Glutamatergic neuron (in vitro differentiated cells): ENCODE results near the gene ARFGEF3. TPM values are rescaled to one million over a fixed set of nuclear protein-coding genes. Genes with fewer than 3 reads are reported as not detected.
"Not testable (repeated sequence)": the region's sequence is repeated elsewhere in the genome, so short reads cannot be mapped to it uniquely, and the experiment has no call there.

Experiments used
- DNase-seq: peaks from one replicate; pipeline ENCODE4 v3.0.0; 2022
- H3K27ac Mint-ChIP-seq: one replicate; pipeline ENCODE4 v1.8.0; 2020; ENCODE audit warnings: mild to moderate bottlenecking, mixed read lengths, inconsistent platforms; ENCODE audit not compliant: unreplicated experiment
- H3K27me3 Mint-ChIP-seq: one replicate; pipeline ENCODE4 v1.8.0; 2020; ENCODE audit warnings: mild to moderate bottlenecking, moderate library complexity, mixed read lengths, inconsistent platforms; ENCODE audit not compliant: unreplicated experiment
- H3K36me3 Mint-ChIP-seq: one replicate; pipeline ENCODE4 v1.8.0; 2020; ENCODE audit warnings: mild to moderate bottlenecking, mixed read lengths, inconsistent platforms; ENCODE audit not compliant: unreplicated experiment
- H3K4me1 Mint-ChIP-seq: one replicate; pipeline ENCODE4 v1.8.0; 2020; ENCODE audit warnings: mild to moderate bottlenecking, low read depth, mixed read lengths, inconsistent platforms; ENCODE audit not compliant: unreplicated experiment
- H3K4me3 Mint-ChIP-seq: one replicate; pipeline ENCODE4 v1.8.0; 2020; ENCODE audit warnings: mild to moderate bottlenecking, mixed read lengths, inconsistent platforms; ENCODE audit not compliant: unreplicated experiment
- H3K9me3 Mint-ChIP-seq: one replicate; pipeline ENCODE4 v1.8.0; 2020; ENCODE audit warnings: mild to moderate bottlenecking, moderate library complexity, mixed read lengths, inconsistent platforms; ENCODE audit not compliant: unreplicated experiment
- total RNA-seq: library from RNA; stranded (reverse); fragmentation: NEBNext Ultra II Directional; extraction: Animal tissue kit (Norgen Biotek cat#: 25700); gene quantifications from one replicate; pipeline ENCODE4 v1.2.1, GENCODE V29; 2021; ENCODE audit not compliant: unreplicated experiment
- TF ChIP-seq, protein P1 (sequence below): fragments of 200-600 bp; sonication (generic); IDR thresholded peaks from one replicate; pipeline ENCODE4 v1.5.0; 2021; ENCODE audit not compliant: partially characterized antibody, unreplicated experiment

Gene ARFGEF3
- total RNA-seq, 1 donor from 2014 or later: 15.3 TPM

DNA sequence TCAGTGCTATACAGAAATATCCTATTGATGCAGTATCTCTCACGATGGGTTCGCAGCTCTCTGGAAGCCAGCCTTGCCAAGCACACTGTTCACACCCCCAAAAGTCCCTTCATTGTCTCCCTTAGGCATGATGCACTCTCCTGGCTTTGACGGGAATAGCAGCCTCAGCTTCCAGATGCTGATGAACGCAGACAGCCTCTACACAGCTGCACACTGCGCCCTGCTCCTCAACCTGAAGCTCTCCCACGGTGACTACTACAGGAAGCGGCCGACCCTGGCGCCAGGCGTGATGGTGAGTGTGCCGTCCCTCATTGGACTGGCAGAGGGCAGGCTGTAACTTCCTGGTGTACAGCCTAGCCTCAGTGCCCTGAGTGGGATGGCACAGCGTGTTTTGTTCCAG, 116.6 kb downstream of the ARFGEF3 start:
- DNase-seq: no peak
- peaks cover 2% of the 10 kb centered on the region for H3K4me1 Mint-ChIP-seq
- H3K4me3 Mint-ChIP-seq: no peak overlapping the region
- TF ChIP-seq, protein P1, sequence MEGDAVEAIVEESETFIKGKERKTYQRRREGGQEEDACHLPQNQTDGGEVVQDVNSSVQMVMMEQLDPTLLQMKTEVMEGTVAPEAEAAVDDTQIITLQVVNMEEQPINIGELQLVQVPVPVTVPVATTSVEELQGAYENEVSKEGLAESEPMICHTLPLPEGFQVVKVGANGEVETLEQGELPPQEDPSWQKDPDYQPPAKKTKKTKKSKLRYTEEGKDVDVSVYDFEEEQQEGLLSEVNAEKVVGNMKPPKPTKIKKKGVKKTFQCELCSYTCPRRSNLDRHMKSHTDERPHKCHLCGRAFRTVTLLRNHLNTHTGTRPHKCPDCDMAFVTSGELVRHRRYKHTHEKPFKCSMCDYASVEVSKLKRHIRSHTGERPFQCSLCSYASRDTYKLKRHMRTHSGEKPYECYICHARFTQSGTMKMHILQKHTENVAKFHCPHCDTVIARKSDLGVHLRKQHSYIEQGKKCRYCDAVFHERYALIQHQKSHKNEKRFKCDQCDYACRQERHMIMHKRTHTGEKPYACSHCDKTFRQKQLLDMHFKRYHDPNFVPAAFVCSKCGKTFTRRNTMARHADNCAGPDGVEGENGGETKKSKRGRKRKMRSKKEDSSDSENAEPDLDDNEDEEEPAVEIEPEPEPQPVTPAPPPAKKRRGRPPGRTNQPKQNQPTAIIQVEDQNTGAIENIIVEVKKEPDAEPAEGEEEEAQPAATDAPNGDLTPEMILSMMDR: no peak
- H3K36me3 Mint-ChIP-seq: no peaks in the 10 kb centered on the region
- H3K9me3 Mint-ChIP-seq: no peaks in the 10 kb centered on the region
- no peak overlapping the region for H3K27ac Mint-ChIP-seq
- H3K27me3 Mint-ChIP-seq: peaks cover 3% of the 10 kb centered on the region

DNA sequence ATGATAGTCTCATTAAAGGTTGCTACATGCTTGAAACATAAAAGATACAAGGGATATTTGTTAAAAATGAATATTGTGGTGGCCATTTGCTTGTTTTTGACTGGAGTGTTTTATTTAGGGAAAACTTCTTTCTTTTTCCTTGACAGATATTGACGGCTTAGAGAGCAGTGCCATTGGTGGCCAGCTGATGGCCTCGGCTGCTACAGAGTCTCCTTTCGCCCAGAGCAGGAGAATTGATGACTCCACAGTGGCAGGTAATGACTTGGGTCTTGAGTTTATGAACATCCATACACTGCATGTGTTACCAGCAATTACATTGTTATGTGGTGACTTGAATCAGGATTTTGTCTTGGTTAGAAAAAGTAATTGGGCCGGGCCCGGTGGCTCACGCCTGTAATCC, 124.1 kb downstream of the ARFGEF3 start:
- no peaks in the 10 kb centered on the region for H3K36me3 Mint-ChIP-seq
- H3K4me1 Mint-ChIP-seq: no peaks in the 10 kb centered on the region
- TF ChIP-seq, protein P1: no peak
- H3K27me3 Mint-ChIP-seq: peaks cover 3% of the 10 kb centered on the region
- no peak overlapping the region for H3K4me3 Mint-ChIP-seq
- no peak for DNase-seq
- H3K9me3 Mint-ChIP-seq: no peaks in the 10 kb centered on the region
- H3K27ac Mint-ChIP-seq: no peak overlapping the region

DNA sequence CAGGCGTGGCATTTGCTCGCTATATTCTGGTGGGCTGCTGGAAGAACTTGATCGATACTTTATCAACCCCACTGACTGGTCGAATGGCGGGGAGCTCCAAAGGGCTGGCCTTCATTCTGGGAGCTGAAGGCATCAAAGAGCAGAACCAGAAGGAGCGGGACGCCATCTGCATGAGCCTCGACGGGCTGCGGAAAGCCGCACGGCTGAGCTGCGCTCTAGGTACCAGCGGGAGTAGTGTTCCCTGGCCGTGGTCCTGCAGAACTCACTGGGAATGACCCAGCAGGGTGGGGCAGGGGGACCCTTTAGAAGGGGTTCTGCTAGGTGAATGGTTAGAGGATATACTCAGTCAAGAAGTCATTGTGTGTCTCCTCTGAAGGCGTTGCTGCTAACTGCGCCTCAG, 125.0 kb downstream of the ARFGEF3 start:
- Mint-ChIP-seq H3K27me3 (peaks cover 3% of the 10 kb centered on the region), H3K4me3 (no peak overlapping the region), H3K9me3 (no peaks in the 10 kb centered on the region), H3K4me1 (no peaks in the 10 kb centered on the region), H3K36me3 (no peaks in the 10 kb centered on the region), H3K27ac (no peak overlapping the region)
- no peak for DNase-seq
- TF ChIP-seq, protein P1: no peak

DNA sequence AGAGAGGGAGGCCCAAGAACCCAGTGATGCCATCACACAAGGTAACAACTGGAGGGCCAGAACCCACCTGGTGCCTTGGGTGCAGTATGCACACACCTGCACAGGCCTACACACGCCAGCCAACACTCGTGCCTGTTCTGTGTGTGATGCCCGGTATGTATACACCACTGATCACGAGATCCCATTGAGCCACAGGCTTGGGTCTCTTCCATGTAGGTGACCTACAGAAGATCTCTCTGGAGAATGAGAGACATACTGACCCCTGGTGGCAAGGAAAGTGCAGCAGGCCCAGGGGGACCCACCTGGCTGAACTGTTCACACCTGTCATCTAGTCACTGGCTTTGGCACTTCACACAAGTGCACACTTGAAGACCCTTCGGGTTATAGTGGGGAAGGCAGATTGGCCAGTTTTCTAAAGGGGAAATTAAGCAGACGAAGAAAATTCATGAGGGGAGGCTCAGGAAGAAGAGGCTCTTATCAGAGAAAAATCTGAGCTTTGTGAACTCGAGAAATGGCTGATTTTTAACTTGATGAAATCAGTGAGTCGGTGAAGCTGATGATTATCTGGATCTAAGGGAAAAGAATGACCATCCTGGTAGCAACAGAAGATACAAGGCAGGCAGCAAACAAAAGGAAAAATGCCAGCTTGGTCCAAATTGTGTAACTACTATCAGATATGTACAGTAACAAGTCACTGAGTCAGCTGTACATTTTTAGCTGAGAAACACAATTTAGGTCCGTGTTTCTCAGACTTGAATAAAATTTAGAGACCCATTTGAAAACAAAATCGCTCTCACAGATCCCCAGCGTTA, 125.6 kb downstream of the ARFGEF3 start:
- no peak overlapping the region for H3K4me3 Mint-ChIP-seq
- TF ChIP-seq, protein P1: peak; percentile 46
- no peaks in the 10 kb centered on the region for H3K9me3 Mint-ChIP-seq
- H3K4me1 Mint-ChIP-seq: no peaks in the 10 kb centered on the region
- peaks cover 1% of the 10 kb centered on the region for H3K27me3 Mint-ChIP-seq
- DNase-seq: no peak
- no peak overlapping the region for H3K27ac Mint-ChIP-seq
- H3K36me3 Mint-ChIP-seq: no peaks in the 10 kb centered on the region

DNA sequence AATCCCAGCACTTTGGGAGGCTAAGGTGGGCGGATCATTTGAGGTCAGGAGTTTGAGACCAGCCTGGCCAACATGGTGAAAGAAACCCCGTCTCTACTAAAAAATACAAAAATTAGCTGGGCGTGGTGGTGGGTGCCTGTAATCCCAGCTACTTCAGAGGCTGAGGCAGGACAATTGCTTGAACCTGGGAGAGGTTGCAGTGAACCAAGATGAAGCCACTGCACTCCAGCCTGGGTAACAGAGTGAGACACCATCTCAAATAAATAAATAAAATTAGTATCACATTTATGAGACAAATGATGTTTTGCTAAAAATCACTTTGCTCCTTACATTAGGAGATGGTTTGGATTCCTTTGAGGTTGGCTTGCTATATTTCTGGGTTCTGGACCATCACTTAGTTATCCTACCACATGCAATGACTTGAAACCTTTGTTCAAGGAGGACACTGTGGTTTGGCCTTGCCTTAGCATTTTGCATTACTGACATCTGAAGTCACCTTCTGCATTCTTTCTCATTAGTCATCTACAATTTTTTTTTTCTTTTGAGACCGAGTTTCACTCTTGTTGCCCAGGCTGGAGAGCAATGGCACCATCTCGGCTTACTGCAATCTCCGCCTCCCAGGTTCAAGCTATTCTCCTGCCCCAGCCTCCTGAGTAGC, 126.8 kb downstream of the ARFGEF3 start:
- H3K4me1 Mint-ChIP-seq, H3K36me3 Mint-ChIP-seq, H3K27ac Mint-ChIP-seq, H3K9me3 Mint-ChIP-seq, H3K27me3 Mint-ChIP-seq, DNase-seq, H3K4me3 Mint-ChIP-seq: not testable (repeated sequence)
